ENCODE results near the gene TUBGCP3.

Gene TUBGCP3

DNA sequence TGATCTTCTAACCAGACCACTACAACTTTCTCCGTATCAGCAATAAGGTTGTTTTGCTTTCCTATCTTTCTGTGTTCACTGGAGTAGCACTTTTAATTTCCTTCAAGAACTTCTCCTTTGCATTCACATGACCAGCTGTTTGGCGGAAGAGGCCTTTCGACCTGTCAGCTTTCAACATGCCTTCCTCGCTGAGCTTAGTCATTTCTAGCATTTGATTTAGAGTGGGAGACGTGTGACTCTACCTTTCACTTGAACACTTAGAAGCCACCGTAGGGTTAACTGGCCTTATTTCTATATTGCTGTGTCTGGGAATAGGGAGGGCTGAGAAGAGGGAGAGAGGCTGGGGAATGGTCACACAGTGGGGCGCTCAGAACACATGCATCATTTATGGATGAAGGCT is 104.7 kb downstream of the TUBGCP3 start:
- no peak overlapping the region for H3K4me3 ChIP-seq (ENCODE audit: insufficient read length, low read depth)
- no peaks in the 10 kb centered on the region for H3K27me3 ChIP-seq (ENCODE audit: insufficient read depth, insufficient read length)
- H3K9me3 ChIP-seq (ENCODE audit: insufficient read depth, low read length) = no peaks in the 10 kb centered on the region
- H3K4me1 ChIP-seq (ENCODE audit: insufficient read depth, insufficient read length) = no peaks in the 10 kb centered on the region
- TF ChIP-seq YY1 (IDR thresholded peaks at IDR 0.05; ENCODE audit: insufficient read depth, insufficient read length) = no peak
- no peak for TF ChIP-seq SUZ12 (IDR thresholded peaks at IDR 0.05; ENCODE audit: extremely low read depth, insufficient read depth, insufficient read length)
- no peak for TF ChIP-seq ZNF274 (IDR thresholded peaks at IDR 0.05; ENCODE audit: low read depth, low read length)
- no peak for DNase-seq (ENCODE audit: low read depth, low spot score)
- peaks cover 23% of the 10 kb centered on the region for H3K36me3 ChIP-seq (ENCODE audit: insufficient read depth, insufficient read length, low read length)
- H3K9ac ChIP-seq (ENCODE audit: insufficient read length, low read depth) = no peak overlapping the region

- H3K9ac ChIP-seq (ENCODE audit: insufficient read length, low read depth) = no peak overlapping the region
- H3K27me3 ChIP-seq (ENCODE audit: insufficient read depth, insufficient read length) = no peaks in the 10 kb centered on the region
- no peak for TF ChIP-seq YY1 (IDR thresholded peaks at IDR 0.05; ENCODE audit: insufficient read depth, insufficient read length)
- no peak for TF ChIP-seq ZNF274 (IDR thresholded peaks at IDR 0.05; ENCODE audit: low read depth, low read length)
- no peak for TF ChIP-seq SUZ12 (IDR thresholded peaks at IDR 0.05; ENCODE audit: extremely low read depth, insufficient read depth, insufficient read length)
- H3K4me1 ChIP-seq (ENCODE audit: insufficient read depth, insufficient read length) = no peaks in the 10 kb centered on the region
- DNase-seq (ENCODE audit: low read depth, low spot score) = no peak
- H3K9me3 ChIP-seq (ENCODE audit: insufficient read depth, low read length) = no peaks in the 10 kb centered on the region
- no peak overlapping the region for H3K4me3 ChIP-seq (ENCODE audit: insufficient read length, low read depth)
- H3K36me3 ChIP-seq (ENCODE audit: insufficient read depth, insufficient read length, low read length) = peaks cover 16% of the 10 kb centered on the region
Observed at GRCh38 chr13:112481458-112481857, 106.5 kb downstream of the TUBGCP3 start.

DNA sequence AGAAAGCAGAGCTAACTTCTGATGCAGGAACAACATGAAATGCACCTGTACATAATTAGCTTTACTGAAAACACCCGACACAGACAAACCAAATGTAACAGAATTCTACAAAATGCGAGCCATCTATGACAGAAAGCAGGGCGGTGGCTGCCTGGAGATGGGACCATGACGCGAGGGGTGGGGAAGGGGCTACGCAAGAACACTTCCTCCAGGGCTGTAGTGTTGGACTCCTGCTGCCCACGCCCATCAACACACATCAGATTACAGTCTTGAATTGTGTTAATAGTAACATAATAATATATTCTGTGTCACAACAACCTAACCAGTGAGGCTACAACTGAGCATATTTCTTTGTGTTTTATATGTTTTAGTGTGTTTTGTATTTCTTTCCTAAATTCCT is 108.6 kb downstream of the TUBGCP3 start:
- Histone ChIP-seq H3K9ac (ENCODE audit: insufficient read length, low read depth) (no peak overlapping the region), H3K36me3 (ENCODE audit: insufficient read depth, insufficient read length, low read length) (peaks cover 7% of the 10 kb centered on the region), H3K9me3 (ENCODE audit: insufficient read depth, low read length) (no peaks in the 10 kb centered on the region), H3K27me3 (ENCODE audit: insufficient read depth, insufficient read length) (no peaks in the 10 kb centered on the region), H3K4me1 (ENCODE audit: insufficient read depth, insufficient read length) (no peaks in the 10 kb centered on the region), H3K4me3 (ENCODE audit: insufficient read length, low read depth) (no peak overlapping the region)
- no peak for TF ChIP-seq ZNF274 (IDR thresholded peaks at IDR 0.05; ENCODE audit: low read depth, low read length)
- no peak for TF ChIP-seq YY1 (IDR thresholded peaks at IDR 0.05; ENCODE audit: insufficient read depth, insufficient read length)
- no peak for TF ChIP-seq SUZ12 (IDR thresholded peaks at IDR 0.05; ENCODE audit: extremely low read depth, insufficient read depth, insufficient read length)
- DNase-seq (ENCODE audit: low read depth, low spot score) = no peak

DNA sequence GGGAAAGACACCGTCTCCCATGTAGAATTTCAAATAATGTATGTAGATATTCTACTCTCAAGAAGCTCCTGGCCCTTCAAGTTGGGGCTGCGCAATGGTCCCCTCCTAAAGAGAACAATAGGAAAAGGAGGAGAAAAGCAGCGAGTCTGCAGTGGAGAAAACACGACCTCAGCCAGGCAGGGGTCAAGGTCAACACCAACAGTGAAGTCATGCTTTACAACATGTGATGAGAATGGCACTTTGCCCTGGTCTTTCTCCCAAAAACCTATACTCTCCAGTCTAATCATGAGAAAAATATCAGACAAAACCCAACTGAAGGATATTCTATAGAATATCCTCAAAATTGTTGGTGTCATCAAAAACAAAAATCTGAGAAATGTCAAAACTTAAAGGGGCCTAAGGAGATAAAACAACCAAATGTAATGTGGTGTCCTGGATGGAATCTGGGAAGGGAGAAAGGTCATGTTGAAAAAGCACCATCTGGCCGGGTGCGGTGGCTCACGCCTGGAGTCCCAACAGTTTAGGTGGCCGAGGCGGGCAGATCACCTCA is 110.8 kb downstream of the TUBGCP3 start:
- Histone ChIP-seq H3K9me3 (ENCODE audit: insufficient read depth, low read length) (no peaks in the 10 kb centered on the region), H3K9ac (ENCODE audit: insufficient read length, low read depth) (no peak overlapping the region), H3K4me1 (ENCODE audit: insufficient read depth, insufficient read length) (no peaks in the 10 kb centered on the region), H3K4me3 (ENCODE audit: insufficient read length, low read depth) (no peak overlapping the region), H3K27me3 (ENCODE audit: insufficient read depth, insufficient read length) (no peaks in the 10 kb centered on the region), H3K36me3 (ENCODE audit: insufficient read depth, insufficient read length, low read length) (no peaks in the 10 kb centered on the region)
- no peak for DNase-seq (ENCODE audit: low read depth, low spot score)
- no peak for TF ChIP-seq YY1 (IDR thresholded peaks at IDR 0.05; ENCODE audit: insufficient read depth, insufficient read length)
- no peak for TF ChIP-seq SUZ12 (IDR thresholded peaks at IDR 0.05; ENCODE audit: extremely low read depth, insufficient read depth, insufficient read length)
- no peak for TF ChIP-seq ZNF274 (IDR thresholded peaks at IDR 0.05; ENCODE audit: low read depth, low read length)

DNA sequence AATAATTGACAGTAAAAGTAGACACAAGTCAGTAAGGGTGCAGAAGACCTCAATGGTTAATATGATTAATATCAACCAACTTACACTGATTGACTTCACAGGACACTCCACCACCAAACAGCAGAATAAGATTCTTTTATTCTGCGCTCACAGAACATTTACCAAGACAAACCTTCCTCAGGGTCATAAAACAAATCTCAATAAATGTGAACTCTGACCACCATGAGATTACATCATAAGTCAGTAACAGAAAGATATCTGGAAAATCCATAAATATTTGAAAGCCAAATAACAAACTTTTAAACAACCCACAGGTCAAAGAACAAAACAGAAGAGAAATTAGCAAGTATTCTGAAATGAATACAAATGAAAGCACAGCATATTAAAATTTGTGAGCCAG is 112.1 kb downstream of the TUBGCP3 start:
- Histone ChIP-seq H3K4me1 (ENCODE audit: insufficient read depth, insufficient read length) (no peaks in the 10 kb centered on the region), H3K36me3 (ENCODE audit: insufficient read depth, insufficient read length, low read length) (no peaks in the 10 kb centered on the region), H3K4me3 (ENCODE audit: insufficient read length, low read depth) (no peak overlapping the region), H3K9me3 (ENCODE audit: insufficient read depth, low read length) (no peaks in the 10 kb centered on the region), H3K9ac (ENCODE audit: insufficient read length, low read depth) (no peak overlapping the region), H3K27me3 (ENCODE audit: insufficient read depth, insufficient read length) (no peaks in the 10 kb centered on the region)
- no peak for DNase-seq (ENCODE audit: low read depth, low spot score)
- TF ChIP-seq SUZ12 (IDR thresholded peaks at IDR 0.05; ENCODE audit: extremely low read depth, insufficient read depth, insufficient read length) (no peak), YY1 (IDR thresholded peaks at IDR 0.05; ENCODE audit: insufficient read depth, insufficient read length) (no peak), ZNF274 (IDR thresholded peaks at IDR 0.05; ENCODE audit: low read depth, low read length) (no peak)

- Histone ChIP-seq H3K9ac (ENCODE audit: insufficient read length, low read depth) (no peak overlapping the region), H3K4me3 (ENCODE audit: insufficient read length, low read depth) (no peak overlapping the region), H3K27me3 (ENCODE audit: insufficient read depth, insufficient read length) (no peaks in the 10 kb centered on the region), H3K9me3 (ENCODE audit: insufficient read depth, low read length) (no peaks in the 10 kb centered on the region), H3K36me3 (ENCODE audit: insufficient read depth, insufficient read length, low read length) (no peaks in the 10 kb centered on the region), H3K4me1 (ENCODE audit: insufficient read depth, insufficient read length) (no peaks in the 10 kb centered on the region)
- DNase-seq (ENCODE audit: low read depth, low spot score) = no peak
- TF ChIP-seq ZNF274 (IDR thresholded peaks at IDR 0.05; ENCODE audit: low read depth, low read length) (no peak), YY1 (IDR thresholded peaks at IDR 0.05; ENCODE audit: insufficient read depth, insufficient read length) (no peak), SUZ12 (IDR thresholded peaks at IDR 0.05; ENCODE audit: extremely low read depth, insufficient read depth, insufficient read length) (no peak)
Observed at GRCh38 chr13:112474869-112475268, 113.1 kb downstream of the TUBGCP3 start.

DNA sequence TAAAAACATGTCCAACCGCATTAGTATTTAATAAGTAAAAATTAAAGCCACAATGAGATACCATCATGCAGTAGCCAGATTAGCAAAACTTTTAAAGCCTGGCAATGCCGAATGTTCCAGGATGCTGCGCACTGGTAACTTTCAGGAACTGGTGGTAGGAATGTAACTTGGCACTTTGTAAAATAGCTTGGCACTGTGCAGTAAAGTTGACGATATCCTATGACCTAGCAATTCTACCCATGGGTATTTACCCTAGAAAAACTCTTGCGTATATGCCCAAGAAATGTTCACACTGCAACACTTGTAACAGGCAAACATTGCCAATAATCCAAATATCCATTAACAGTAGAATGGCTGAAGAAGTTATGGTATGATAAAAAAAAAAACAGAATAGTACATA is 114.1 kb downstream of the TUBGCP3 start:
- no peak for DNase-seq (ENCODE audit: low read depth, low spot score)
- TF ChIP-seq SUZ12 (IDR thresholded peaks at IDR 0.05; ENCODE audit: extremely low read depth, insufficient read depth, insufficient read length) (no peak), ZNF274 (IDR thresholded peaks at IDR 0.05; ENCODE audit: low read depth, low read length) (no peak), YY1 (IDR thresholded peaks at IDR 0.05; ENCODE audit: insufficient read depth, insufficient read length) (no peak)
- Histone ChIP-seq H3K9ac (ENCODE audit: insufficient read length, low read depth) (no peak overlapping the region), H3K4me3 (ENCODE audit: insufficient read length, low read depth) (no peak overlapping the region), H3K27me3 (ENCODE audit: insufficient read depth, insufficient read length) (no peaks in the 10 kb centered on the region), H3K4me1 (ENCODE audit: insufficient read depth, insufficient read length) (no peaks in the 10 kb centered on the region), H3K36me3 (ENCODE audit: insufficient read depth, insufficient read length, low read length) (no peaks in the 10 kb centered on the region), H3K9me3 (ENCODE audit: insufficient read depth, low read length) (no peaks in the 10 kb centered on the region)
